ENCODE data around the gene PRAC2.

The PRAC2 gene

GRCh38 chr17:48770954-48771353 is 48.0 kb downstream of the PRAC2 start:
- CTCF ChIA-PET: interaction anchor here (1.1 to 1.7 kb wide), 3 partner anchors 34 to 100 kb away, joined by 3 to 4 read pairs (median 4); no protein-coding TSS in a partner anchor
- TF ChIP-seq CTCF (IDR thresholded peaks at IDR 0.05; ENCODE audit: insufficient read depth, low read length, missing control alignments): no peak
- POLR2A ChIA-PET: no interaction called here
- no peak for DNase-seq (ENCODE audit: low read depth, low spot score)
- no peak overlapping the region for H3K4me3 ChIP-seq (ENCODE audit: low read depth, low read length)

- H3K4me3 ChIP-seq (ENCODE audit: low read depth, low read length): no peak overlapping the region
- TF ChIP-seq CTCF (IDR thresholded peaks at IDR 0.05; ENCODE audit: insufficient read depth, low read length, missing control alignments): no peak
- POLR2A ChIA-PET: no interaction called here
- DNase-seq (ENCODE audit: low read depth, low spot score): no peak
- CTCF ChIA-PET: interaction anchor here (1.0 kb wide), 2 partner anchors 16 to 18 kb away, joined by 3 to 4 read pairs; no protein-coding TSS in a partner anchor
These were observed 50.3 kb downstream of the PRAC2 start for GRCh38 chr17:48773245-48773644.
